ENCODE measurements around the gene FBXL5. TPM values are rescaled to one million over a fixed set of nuclear protein-coding genes. Genes with fewer than 3 reads are reported as not detected.

Gene FBXL5
- total RNA-seq, 3 donors from 2014 or later (not counting 1 experiment from before 2014, with no cell fraction given) = 80.2 to 111 (median 92.8) TPM

GRCh38 chr4:15690020-15690809 lies 35.1 kb upstream of the FBXL5 start:
- no peak for TF ChIP-seq CTCF (IDR thresholded peaks at IDR 0.05)
- Histone ChIP-seq H3K27me3 (ENCODE audit: control insufficient read depth, insufficient read depth, low read length) (no peaks in the 10 kb centered on the region), H3K36me3 (ENCODE audit: control insufficient read depth, insufficient read depth, low read length) (peaks cover 24% of the 10 kb centered on the region), H3K4me3 (ENCODE audit: low read length) (no peak overlapping the region), H3K27ac (ENCODE audit: low read length) (no peak overlapping the region), H3K4me1 (ENCODE audit: control insufficient read depth, insufficient read depth, low read length) (no peaks in the 10 kb centered on the region), H3K9me3 (ENCODE audit: control insufficient read depth, insufficient read depth, low read length) (no peaks in the 10 kb centered on the region)
- intact Hi-C loops (cut with micrococcal nuclease) = no loop called here
- no peaks in the 10 kb centered on the region for H3K27me3 Mint-ChIP-seq (ENCODE audit: low read depth in 2 of 2)
- ATAC-seq (peak in 1 of 3 donors; percentile 58), DNase-seq (no peak)
- H3K4me1 Mint-ChIP-seq = peaks cover 2 to 3% of the 10 kb centered on the region in 2 donors
- H3K27ac Mint-ChIP-seq = no peak overlapping the region
- H3K36me3 Mint-ChIP-seq = no peaks in the 10 kb centered on the region
- 97% methylated on average over 3 of the region's 7 CpGs for WGBS (ENCODE audit: insufficient coverage)
- H3K4me3 Mint-ChIP-seq = no peak overlapping the region
- H3K9me3 Mint-ChIP-seq = no peaks in the 10 kb centered on the region

- Mint-ChIP-seq H3K27ac (no peak overlapping the region), H3K4me3 (no peak overlapping the region), H3K4me1 (peaks cover 6 to 10% of the 10 kb centered on the region in 2 donors), H3K27me3 (ENCODE audit: low read depth in 2 of 2) (no peaks in the 10 kb centered on the region), H3K36me3 (no peaks in the 10 kb centered on the region), H3K9me3 (no peaks in the 10 kb centered on the region)
- DNase-seq (no peak), ATAC-seq (no peak)
- Histone ChIP-seq H3K36me3 (ENCODE audit: control insufficient read depth, insufficient read depth, low read length) (peaks cover 24% of the 10 kb centered on the region), H3K9me3 (ENCODE audit: control insufficient read depth, insufficient read depth, low read length) (no peaks in the 10 kb centered on the region), H3K4me1 (ENCODE audit: control insufficient read depth, insufficient read depth, low read length) (no peaks in the 10 kb centered on the region), H3K4me3 (ENCODE audit: low read length) (no peak overlapping the region), H3K27me3 (ENCODE audit: control insufficient read depth, insufficient read depth, low read length) (no peaks in the 10 kb centered on the region), H3K27ac (ENCODE audit: low read length) (no peak overlapping the region)
- TF ChIP-seq CTCF (IDR thresholded peaks at IDR 0.05) = no peak
- intact Hi-C loops (cut with micrococcal nuclease) = no loop called here
- 92% methylated on average over 1 of the region's 2 CpGs for WGBS (ENCODE audit: insufficient coverage)
Observed at GRCh38 chr4:15689540-15689939, 34.4 kb upstream of the FBXL5 start.

- no peak for TF ChIP-seq CTCF (IDR thresholded peaks at IDR 0.05)
- Histone ChIP-seq H3K4me1 (ENCODE audit: control insufficient read depth, insufficient read depth, low read length) (no peaks in the 10 kb centered on the region), H3K36me3 (ENCODE audit: control insufficient read depth, insufficient read depth, low read length) (peaks cover 24% of the 10 kb centered on the region), H3K27ac (ENCODE audit: low read length) (no peak overlapping the region), H3K9me3 (ENCODE audit: control insufficient read depth, insufficient read depth, low read length) (no peaks in the 10 kb centered on the region), H3K4me3 (ENCODE audit: low read length) (no peak overlapping the region), H3K27me3 (ENCODE audit: control insufficient read depth, insufficient read depth, low read length) (no peaks in the 10 kb centered on the region)
- Mint-ChIP-seq H3K27ac (no peak overlapping the region), H3K27me3 (ENCODE audit: low read depth in 2 of 2) (no peaks in the 10 kb centered on the region), H3K36me3 (no peaks in the 10 kb centered on the region), H3K4me1 (peaks cover 10 to 24% of the 10 kb centered on the region in 2 donors), H3K4me3 (no peak overlapping the region), H3K9me3 (no peaks in the 10 kb centered on the region)
- WGBS (ENCODE audit: insufficient coverage) = 100% methylated on average over 4 of the region's 5 CpGs
- intact Hi-C loops (cut with micrococcal nuclease) = no loop called here
- DNase-seq = no peak
- ATAC-seq = no peak
Observed at GRCh38 chr4:15688051-15688450, 32.9 kb upstream of the FBXL5 start.

GRCh38 chr4:15684498-15684897 lies 29.3 kb upstream of the FBXL5 start:
- H3K27ac Mint-ChIP-seq = no peak overlapping the region
- WGBS (ENCODE audit: insufficient coverage) = 96% methylated on average over 1 of the region's 1 CpG
- Histone ChIP-seq H3K36me3 (ENCODE audit: control insufficient read depth, insufficient read depth, low read length) (peaks cover 24% of the 10 kb centered on the region), H3K4me3 (ENCODE audit: low read length) (no peak overlapping the region), H3K4me1 (ENCODE audit: control insufficient read depth, insufficient read depth, low read length) (peaks cover 4% of the 10 kb centered on the region), H3K27ac (ENCODE audit: low read length) (no peak overlapping the region), H3K9me3 (ENCODE audit: control insufficient read depth, insufficient read depth, low read length) (no peaks in the 10 kb centered on the region), H3K27me3 (ENCODE audit: control insufficient read depth, insufficient read depth, low read length) (no peaks in the 10 kb centered on the region)
- no peaks in the 10 kb centered on the region for H3K9me3 Mint-ChIP-seq
- intact Hi-C loops (cut with micrococcal nuclease) = no loop called here
- DNase-seq (no peak), ATAC-seq (no peak)
- no peak overlapping the region for H3K4me3 Mint-ChIP-seq
- no peaks in the 10 kb centered on the region for H3K36me3 Mint-ChIP-seq
- no peak for TF ChIP-seq CTCF (IDR thresholded peaks at IDR 0.05)
- peaks cover 31 to 43% of the 10 kb centered on the region in 2 donors for H3K4me1 Mint-ChIP-seq
- H3K27me3 Mint-ChIP-seq (ENCODE audit: low read depth in 2 of 2) = no peaks in the 10 kb centered on the region

Data from natural killer cell (primary cell).